Erythroblast (primary cell): ENCODE results near the gene TICRR.

Source experiments
- DNase-seq, 2 experiments: peaks; one replicate each; lab custom pipeline; 2025; lab: John Stamatoyannopoulos, UW
- GATA1 ChIP-seq: IDR thresholded peaks from 2 replicates; pipeline ENCODE4 v1.6.1; 2011; ENCODE audit warnings: low read depth, mild to moderate bottlenecking, control low read depth, low read length, moderate library complexity
- POLR2A ChIP-seq: IDR thresholded peaks from 2 replicates; pipeline ENCODE4 v1.6.1; 2011; ENCODE audit warnings: mild to moderate bottlenecking, low read length

The TICRR gene

GRCh38 chr15:89672221-89673164 is 97.2 kb downstream of the TICRR start:
- TF ChIP-seq POLR2A (no peak), GATA1 (no peak)
- no peak for DNase-seq

- TF ChIP-seq GATA1 (no peak), POLR2A (no peak)
- DNase-seq, result peak; percentile 49 to 54
Measured at GRCh38 chr15:89673165-89673512, 97.9 kb downstream of the TICRR start.

GRCh38 chr15:89674526-89674925 is 99.3 kb downstream of the TICRR start:
- TF ChIP-seq POLR2A (no peak), GATA1 (no peak)

GRCh38 chr15:89675606-89676005 is 100.3 kb downstream of the TICRR start:
- DNase-seq, result no peak
- TF ChIP-seq GATA1 (no peak), POLR2A (no peak)

More at GRCh38 chr15:89674526-89674925, 99.3 kb downstream of the TICRR start:
- DNase-seq, result no peak

GRCh38 chr15:89677381-89677780 is 102.1 kb downstream of the TICRR start:
- TF ChIP-seq GATA1 (no peak), POLR2A (no peak)
- DNase-seq, result no peak
